LNCaP clone FGC (cell line): ENCODE data around the gene DDX10.
"Not testable (repeated sequence)": the region's sequence is repeated elsewhere in the genome, so short reads cannot be mapped to it uniquely, and the experiment has no call there.

ENCODE experiments used
- DNase-seq: peaks from one replicate; pipeline ENCODE4 v3.0.0-alpha.2; 2011; ENCODE audit warnings: low read depth
- H3K4me3 ChIP-seq: 2 replicates; pipeline ENCODE4 v1.5.1; 2011; ENCODE audit warnings: mild to moderate bottlenecking, low read depth, low read length, control low read depth
- CTCF ChIP-seq: IDR thresholded peaks from 2 replicates; pipeline ENCODE4 v1.5.1; 2012; ENCODE audit warnings: mild to moderate bottlenecking; ENCODE audit not compliant: control insufficient read depth, insufficient read depth; ENCODE audit errors: extremely low read depth

The DDX10 gene

GRCh38 chr11:108807262-108807661 lies 142.4 kb downstream of the DDX10 start:
- no peak for TF ChIP-seq CTCF
- DNase-seq: no peak
- H3K4me3 ChIP-seq: no peak overlapping the region

DNA sequence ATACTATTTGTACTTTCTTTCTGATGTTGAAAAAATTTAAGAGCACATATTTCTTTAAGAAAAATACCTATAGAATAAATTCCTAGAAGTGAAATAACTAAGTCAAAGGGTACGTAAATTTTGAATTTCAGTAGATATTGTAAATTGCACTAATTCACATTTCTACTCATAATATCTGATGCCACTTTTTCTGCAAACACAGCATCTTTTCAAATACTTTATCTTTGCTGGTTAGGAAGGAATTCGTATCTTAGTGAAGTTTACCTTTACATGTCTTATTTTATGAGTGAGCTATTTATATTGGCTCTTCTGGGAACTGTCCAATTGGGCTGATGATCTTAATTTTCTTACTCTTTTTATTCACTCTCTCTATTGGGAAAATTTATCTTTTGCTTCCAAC lies 148.2 kb downstream of the DDX10 start:
- no peak for TF ChIP-seq CTCF
- DNase-seq: no peak
- H3K4me3 ChIP-seq: no peak overlapping the region

GRCh38 chr11:108817976-108818375 lies 153.1 kb downstream of the DDX10 start:
- TF ChIP-seq CTCF: no peak
- no peak for DNase-seq
- no peak overlapping the region for H3K4me3 ChIP-seq

DNA sequence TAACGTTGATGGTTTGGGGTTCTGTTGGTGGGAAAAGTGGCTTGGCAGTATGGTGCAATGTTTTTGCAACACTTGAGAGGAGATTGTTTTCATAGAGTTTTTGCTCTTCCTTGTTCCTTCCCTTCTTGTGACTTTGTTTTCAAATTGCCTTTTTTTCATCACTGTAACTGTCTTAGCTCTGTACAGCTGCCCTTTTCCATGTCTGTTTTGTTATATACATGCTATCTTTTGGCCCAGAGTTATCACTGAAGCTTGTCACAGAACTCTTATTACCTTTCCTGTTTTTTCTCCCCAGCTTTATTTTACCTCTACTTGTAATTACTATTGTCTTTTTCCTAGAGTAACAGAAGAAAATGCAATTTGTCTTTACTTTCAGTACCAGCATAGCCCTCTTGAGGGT lies 154.1 kb downstream of the DDX10 start:
- TF ChIP-seq CTCF: no peak
- no peak overlapping the region for H3K4me3 ChIP-seq
- DNase-seq: no peak

DNA sequence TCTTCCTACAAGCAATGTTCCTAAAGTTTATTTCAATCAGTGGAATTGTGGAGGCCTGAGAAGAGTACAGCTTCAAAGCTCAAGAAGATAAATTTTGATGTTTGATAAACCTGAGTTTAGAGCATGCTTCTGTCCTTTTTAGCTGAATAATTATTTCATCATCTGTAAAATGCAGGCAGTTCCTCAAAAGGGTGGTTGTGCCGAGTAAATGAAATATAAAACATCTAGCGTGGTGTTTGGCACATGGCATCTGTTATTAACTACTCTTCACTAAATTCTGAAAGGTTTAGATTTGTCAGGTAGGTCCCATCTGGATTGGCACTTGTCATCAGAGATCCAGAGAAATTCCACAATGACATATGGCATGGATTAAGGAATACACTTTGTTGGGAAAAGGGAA lies 155.1 kb downstream of the DDX10 start:
- no peak overlapping the region for H3K4me3 ChIP-seq
- TF ChIP-seq CTCF: no peak
- DNase-seq: no peak

DNA sequence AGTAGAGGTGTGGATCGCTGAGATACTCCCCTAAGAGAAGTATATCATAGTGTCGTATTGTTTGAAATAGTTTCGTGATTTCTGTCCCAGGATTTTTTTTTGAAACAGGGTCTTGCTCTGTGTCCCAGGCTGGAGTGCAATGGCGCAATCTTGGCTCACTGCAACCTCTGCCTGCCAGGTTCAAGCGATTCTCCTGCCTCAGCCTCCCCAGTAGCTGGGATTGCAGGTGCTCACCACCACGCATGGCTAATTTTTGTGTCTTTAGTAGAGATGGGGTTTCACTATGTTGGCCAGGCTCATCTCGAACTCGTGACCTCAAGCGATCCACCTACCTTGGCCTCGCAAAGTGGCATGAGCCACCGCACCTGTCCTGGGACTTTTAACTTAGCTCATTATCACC lies 159.1 kb downstream of the DDX10 start:
- DNase-seq, H3K4me3 ChIP-seq: not testable (repeated sequence)

GRCh38 chr11:108824545-108824944 lies 159.7 kb downstream of the DDX10 start:
- no peak for TF ChIP-seq CTCF
- DNase-seq: no peak
- no peak overlapping the region for H3K4me3 ChIP-seq

GRCh38 chr11:108825381-108825780 lies 160.5 kb downstream of the DDX10 start:
- no peak for DNase-seq
- no peak overlapping the region for H3K4me3 ChIP-seq
- no peak for TF ChIP-seq CTCF
